IPS-NIHi7 (cell line): ENCODE measurements around the gene ADGRD1.

Experiments used
- DNase-seq: peaks from one replicate; pipeline ENCODE4 v3.0.0; 2012; ENCODE audit warnings: mixed read lengths; ENCODE audit errors: extremely low spot score

The ADGRD1 gene

GRCh38 chr12:131162113-131162512 lies 208.4 kb downstream of the ADGRD1 start:
- DNase-seq: no peak

GRCh38 chr12:131163189-131163738 lies 209.6 kb downstream of the ADGRD1 start:
- DNase-seq: no peak

GRCh38 chr12:131164096-131164872 lies 210.6 kb downstream of the ADGRD1 start:
- no peak for DNase-seq

GRCh38 chr12:131166717-131167116 lies 213.0 kb downstream of the ADGRD1 start:
- DNase-seq: no peak

GRCh38 chr12:131167334-131167733 lies 213.6 kb downstream of the ADGRD1 start:
- no peak for DNase-seq

DNA sequence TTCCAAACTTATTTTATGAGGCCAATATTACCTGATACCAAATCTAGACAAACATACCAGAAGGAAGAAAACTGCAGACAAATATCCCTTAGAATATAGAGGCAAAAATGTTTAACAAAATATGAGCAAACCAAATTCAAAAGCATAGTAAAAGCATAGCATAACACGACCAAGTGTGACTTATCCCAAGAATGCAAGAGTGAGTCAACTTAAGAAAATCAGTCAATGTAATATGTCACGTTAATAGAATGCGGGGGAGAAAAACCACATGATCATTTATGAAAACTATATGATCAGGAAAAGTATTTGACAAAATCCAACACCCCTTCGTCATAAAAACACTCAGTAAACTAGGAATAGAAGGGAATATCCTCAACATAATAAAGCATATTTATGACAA lies 217.3 kb downstream of the ADGRD1 start:
- DNase-seq: no peak

GRCh38 chr12:131174901-131175300 lies 221.2 kb downstream of the ADGRD1 start:
- DNase-seq: no peak

DNA sequence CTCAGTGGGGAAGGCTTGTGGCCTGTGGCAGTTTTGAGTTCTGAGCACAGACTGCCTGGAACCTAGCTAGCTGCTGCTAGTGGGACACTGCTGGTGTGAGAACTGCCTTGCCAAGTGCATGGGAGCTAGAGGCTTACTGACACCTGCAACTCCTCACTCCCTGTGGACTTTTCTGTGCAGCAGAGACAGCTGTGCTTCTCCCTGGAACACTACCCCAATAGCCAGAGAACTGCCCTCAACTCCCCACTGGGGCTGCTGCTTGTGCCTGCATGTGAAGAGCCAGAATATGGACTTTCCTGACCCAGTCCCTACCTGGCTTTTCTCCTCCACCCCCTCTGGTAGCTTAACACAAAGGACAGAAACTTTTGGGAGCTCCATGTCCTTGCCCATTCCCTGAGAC lies 222.6 kb downstream of the ADGRD1 start:
- peak; percentile 5 for DNase-seq

GRCh38 chr12:131176926-131177325 lies 223.2 kb downstream of the ADGRD1 start:
- DNase-seq: peak; percentile 4

GRCh38 chr12:131177599-131177998 lies 223.9 kb downstream of the ADGRD1 start:
- DNase-seq: peak; percentile 3

DNA sequence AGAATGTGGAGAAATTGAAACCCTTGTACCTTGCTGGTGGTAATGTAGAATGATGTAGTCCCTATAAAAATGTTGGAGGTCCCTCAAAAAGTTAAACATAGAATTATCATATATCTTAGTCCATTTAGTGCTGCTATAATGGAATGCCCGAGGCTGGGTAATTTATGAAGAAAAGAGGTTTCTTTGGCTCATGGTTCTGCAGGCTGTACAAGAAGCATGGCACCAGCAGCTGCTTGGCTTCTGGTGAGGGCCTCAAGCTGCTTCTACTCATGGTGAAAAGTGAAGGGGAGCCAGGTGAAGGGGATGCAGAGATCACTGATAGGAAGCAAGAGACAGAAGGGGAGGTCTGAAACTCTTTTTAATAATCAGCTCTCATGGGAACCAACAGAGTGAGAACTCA lies 233.9 kb downstream of the ADGRD1 start:
- no peak for DNase-seq

GRCh38 chr12:131188131-131189050 lies 234.7 kb downstream of the ADGRD1 start:
- no peak for DNase-seq

DNA sequence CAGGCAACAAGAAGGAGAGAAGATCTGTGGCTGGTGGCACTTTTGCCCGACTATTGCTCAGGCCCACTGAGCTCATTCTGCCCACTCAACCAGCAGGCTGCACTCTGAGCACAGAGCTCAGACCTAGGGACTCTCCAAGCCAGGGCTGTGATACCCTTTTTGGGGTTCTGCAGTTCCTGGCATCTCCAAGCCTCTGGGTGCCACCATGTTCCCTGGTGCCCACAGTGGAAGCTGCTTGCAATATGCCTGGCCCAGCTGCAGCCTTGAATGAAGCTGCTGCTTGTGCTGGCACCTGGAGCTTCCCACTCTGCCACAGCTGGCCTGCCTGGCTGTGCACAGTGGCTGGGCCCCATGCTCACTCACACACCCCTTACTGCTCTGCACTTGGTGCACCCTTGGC lies 236.1 kb downstream of the ADGRD1 start:
- no peak for DNase-seq

DNA sequence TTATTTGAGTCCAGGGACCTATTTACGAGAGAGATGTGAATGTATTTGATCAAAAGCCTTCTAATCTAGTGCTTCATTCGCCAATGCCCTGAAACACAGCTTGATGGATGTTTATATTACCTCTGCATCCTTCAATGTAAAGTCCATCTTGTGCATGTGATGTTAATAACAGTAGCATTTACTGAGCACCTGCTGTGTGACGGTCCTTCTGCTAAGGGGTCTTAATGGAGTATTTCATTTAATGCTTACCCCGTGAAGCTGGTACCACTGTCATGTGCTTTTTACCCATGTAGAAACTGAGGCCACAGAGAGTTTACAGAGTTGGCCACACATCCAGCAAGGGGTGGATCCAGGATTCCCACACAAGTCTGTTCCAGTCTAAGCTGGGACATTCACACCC lies 237.3 kb downstream of the ADGRD1 start:
- DNase-seq: no peak
